ENCODE measurements around the gene ITGAX.
"Not testable (repeated sequence)": the region's sequence is repeated elsewhere in the genome, so short reads cannot be mapped to it uniquely, and the experiment has no call there.

GRCh38 chr16:31417036-31417435 lies 62.1 kb downstream of the ITGAX start:
- TF ChIP-seq PBX3 (IDR thresholded peaks at IDR 0.05; ENCODE audit: insufficient replicate concordance, low read depth, low read length); E4F1 (IDR thresholded peaks at IDR 0.05; ENCODE audit: borderline replicate concordance, partially characterized antibody); POLR2A (IDR thresholded peaks at IDR 0.05; ENCODE audit: low read depth, low read length); EGR1 (IDR thresholded peaks at IDR 0.05; ENCODE audit: borderline replicate concordance in 1 of 2, low read depth in 2 of 2, low read length in 2 of 2); RFX5 (IDR thresholded peaks at IDR 0.05; ENCODE audit: low read depth, low read length); TAF1 (IDR thresholded peaks at IDR 0.05; ENCODE audit: borderline replicate concordance, low read depth, low read length); CTCF (IDR thresholded peaks at IDR 0.05 in 2 of 3, conservative IDR thresholded peaks at IDR 0.05 in 1 of 3; ENCODE audit: control insufficient read depth in 2 of 3, extremely low read depth in 1 of 3, insufficient read depth in 1 of 3, low read depth in 3 of 3, low read length in 3 of 3); MEF2B (IDR thresholded peaks at IDR 0.05; ENCODE audit: partially characterized antibody, poor library complexity, severe bottlenecking); SMAD5 (IDR thresholded peaks at IDR 0.05; ENCODE audit: low read depth); CHD2 (IDR thresholded peaks at IDR 0.05; ENCODE audit: borderline replicate concordance, low read depth, low read length); ZZZ3 (IDR thresholded peaks at IDR 0.05; ENCODE audit: control insufficient read depth, insufficient read length, low read depth); ASH2L (IDR thresholded peaks at IDR 0.05; ENCODE audit: borderline replicate concordance, low read depth); RAD21 (IDR thresholded peaks at IDR 0.05; ENCODE audit: insufficient read depth, low read depth, low read length): not testable (repeated sequence)

Data from GM12878 (cell line).